ENCODE measurements around the gene IL2RA. TPM values are rescaled to one million over a fixed set of nuclear protein-coding genes. Genes with fewer than 3 reads are reported as not detected.

The IL2RA gene
- total and polyA plus RNA-seq, 4 experiments from 2014 or later: 15.1 to 29.9 (median 20.4) TPM

- H3K27ac Mint-ChIP-seq: peak overlapping the region; percentile 85 to 96 (median 93)
- DNase-seq: peak in 1 of 5 donors; percentile 22
Observed at GRCh38 chr10:6037422-6037821, 24.7 kb downstream of the IL2RA start.

GRCh38 chr10:6036861-6037321, 25.3 kb downstream of the IL2RA start:
- Mint-ChIP-seq H3K4me3 (peak overlapping the region; percentile 15 to 75 (median 66)), H3K4me1 (peaks cover 39 to 83% (median 67%) of the 10 kb centered on the region in 4 donors), H3K9me3 (peaks cover 0 to 2% (median 0%) of the 10 kb centered on the region in 8 donors), H3K27me3 (no peaks in the 10 kb centered on the region), H3K36me3 (peaks cover 8 to 13% of the 10 kb centered on the region in 2 donors), H3K27ac (peak overlapping the region; percentile 85 to 96 (median 93))
- DNase-seq: peak in 4 of 5 donors; percentile 45 to 73 (median 50)
- ChIA-PET CTCF (ENCODE audit: partially characterized antibody) (interaction anchor here (1.3 to 5.3 kb wide), 6 partner anchors 14 to 50 kb away, joined by 3 to 54 read pairs (median 20); no protein-coding TSS in a partner anchor), POLR2A (ENCODE audit: partially characterized antibody) (interaction anchor here (0.8 to 7.4 kb wide), 11 partner anchors 10 to 102 kb away, joined by 3 to 169 read pairs (median 11); no protein-coding TSS in a partner anchor)
- Histone ChIP-seq H3K9me3 (ENCODE audit: control insufficient read depth in 1 of 2, low read length in 2 of 2) (no peaks in the 10 kb centered on the region), H3K4me3 (ENCODE audit: low read length in 2 of 2) (no peak overlapping the region), H3K4me1 (ENCODE audit: insufficient read depth, low read length) (peaks cover 82% of the 10 kb centered on the region), H3K27ac (ENCODE audit: low read depth, low read length) (peak overlapping the region; percentile 65), H3K27me3 (ENCODE audit: insufficient read depth, low read length) (no peaks in the 10 kb centered on the region), H3K36me3 (ENCODE audit: insufficient read depth, low read length) (no peaks in the 10 kb centered on the region)
- intact Hi-C loops (cut with micrococcal nuclease): no loop called here

More at GRCh38 chr10:6037422-6037821, 24.7 kb downstream of the IL2RA start:
- intact Hi-C loops (cut with micrococcal nuclease): no loop called here
- CTCF ChIA-PET (ENCODE audit: partially characterized antibody): interaction anchor here (1.0 to 5.3 kb wide), 8 partner anchors 10 to 372 kb away, joined by 3 to 54 read pairs (median 8); no protein-coding TSS in a partner anchor
- no peaks in the 10 kb centered on the region for H3K27me3 ChIP-seq (ENCODE audit: insufficient read depth, low read length)
- peak overlapping the region; percentile 15 to 75 (median 66) for H3K4me3 Mint-ChIP-seq
- POLR2A ChIA-PET (ENCODE audit: partially characterized antibody): interaction anchor here (0.7 to 7.4 kb wide), 15 partner anchors 11 to 544 kb away, joined by 3 to 169 read pairs (median 5); partner anchors contain the start of gene IL2RA
- peak overlapping the region; percentile 65 for H3K27ac ChIP-seq (ENCODE audit: low read depth, low read length)
- H3K4me3 ChIP-seq (ENCODE audit: low read length in 2 of 2): peak overlapping the region; percentile 25 to 27
- no peaks in the 10 kb centered on the region for H3K9me3 ChIP-seq (ENCODE audit: control insufficient read depth in 1 of 2, low read length in 2 of 2)
- peaks cover 82% of the 10 kb centered on the region for H3K4me1 ChIP-seq (ENCODE audit: insufficient read depth, low read length)
- peaks cover 39 to 88% (median 64%) of the 10 kb centered on the region in 4 donors for H3K4me1 Mint-ChIP-seq
- H3K36me3 ChIP-seq (ENCODE audit: insufficient read depth, low read length): no peaks in the 10 kb centered on the region
- H3K9me3 Mint-ChIP-seq: peaks cover 0 to 2% (median 0%) of the 10 kb centered on the region in 8 donors
- no peaks in the 10 kb centered on the region for H3K27me3 Mint-ChIP-seq
- peaks cover 8 to 14% of the 10 kb centered on the region in 2 donors for H3K36me3 Mint-ChIP-seq

GRCh38 chr10:6035931-6036575, 26.1 kb downstream of the IL2RA start:
- no peaks in the 10 kb centered on the region for H3K27me3 Mint-ChIP-seq
- H3K4me3 Mint-ChIP-seq: peak overlapping the region in 2 of 8 donors; percentile 41 to 44
- Histone ChIP-seq H3K27me3 (ENCODE audit: insufficient read depth, low read length) (no peaks in the 10 kb centered on the region), H3K36me3 (ENCODE audit: insufficient read depth, low read length) (no peaks in the 10 kb centered on the region), H3K4me1 (ENCODE audit: insufficient read depth, low read length) (peaks cover 76% of the 10 kb centered on the region), H3K27ac (ENCODE audit: low read depth, low read length) (no peak overlapping the region), H3K9me3 (ENCODE audit: control insufficient read depth in 1 of 2, low read length in 2 of 2) (no peaks in the 10 kb centered on the region), H3K4me3 (ENCODE audit: low read length in 2 of 2) (no peak overlapping the region)
- peaks cover 0 to 2% (median 0%) of the 10 kb centered on the region in 8 donors for H3K9me3 Mint-ChIP-seq
- DNase-seq: no peak
- peak overlapping the region; percentile 64 to 96 (median 93) for H3K27ac Mint-ChIP-seq
- CTCF ChIA-PET (ENCODE audit: partially characterized antibody): interaction anchor here (3.1 to 5.3 kb wide), 3 partner anchors 15 to 51 kb away, joined by 33 to 54 read pairs (median 49); no protein-coding TSS in a partner anchor
- H3K4me1 Mint-ChIP-seq: peaks cover 38 to 83% (median 65%) of the 10 kb centered on the region in 4 donors
- intact Hi-C loops (cut with micrococcal nuclease): no loop called here
- POLR2A ChIA-PET (ENCODE audit: partially characterized antibody): interaction anchor here (1.8 to 7.4 kb wide), 4 partner anchors 9 to 25 kb away, joined by 4 to 169 read pairs (median 20); no protein-coding TSS in a partner anchor
- H3K36me3 Mint-ChIP-seq: peaks cover 8 to 13% of the 10 kb centered on the region in 2 donors

- intact Hi-C loops (cut with micrococcal nuclease): no loop called here
- DNase-seq: no peak
- H3K4me1 Mint-ChIP-seq: peaks cover 38 to 87% (median 66%) of the 10 kb centered on the region in 4 donors
- H3K36me3 Mint-ChIP-seq: peaks cover 8 to 13% of the 10 kb centered on the region in 2 donors
- H3K27me3 Mint-ChIP-seq: no peaks in the 10 kb centered on the region
- no peaks in the 10 kb centered on the region for H3K36me3 ChIP-seq (ENCODE audit: insufficient read depth, low read length)
- POLR2A ChIA-PET (ENCODE audit: partially characterized antibody): interaction anchor here (0.9 to 7.4 kb wide), 2 partner anchors 15 to 20 kb away, joined by 3 to 169 read pairs; no protein-coding TSS in a partner anchor
- no peak overlapping the region for H3K4me3 Mint-ChIP-seq
- H3K4me3 ChIP-seq (ENCODE audit: low read length in 2 of 2): no peak overlapping the region
- H3K27me3 ChIP-seq (ENCODE audit: insufficient read depth, low read length): no peaks in the 10 kb centered on the region
- CTCF ChIA-PET (ENCODE audit: partially characterized antibody): interaction anchor here (1.7 to 5.3 kb wide), 3 partner anchors 16 to 52 kb away, joined by 4 to 54 read pairs (median 49); no protein-coding TSS in a partner anchor
- H3K27ac ChIP-seq (ENCODE audit: low read depth, low read length): no peak overlapping the region
- H3K9me3 ChIP-seq (ENCODE audit: control insufficient read depth in 1 of 2, low read length in 2 of 2): no peaks in the 10 kb centered on the region
- H3K4me1 ChIP-seq (ENCODE audit: insufficient read depth, low read length): peaks cover 74% of the 10 kb centered on the region
- H3K9me3 Mint-ChIP-seq: peaks cover 0 to 9% (median 4%) of the 10 kb centered on the region in 8 donors
- peak overlapping the region; percentile 36 to 96 (median 73) for H3K27ac Mint-ChIP-seq
Observed at GRCh38 chr10:6035101-6035834, 26.9 kb downstream of the IL2RA start.

- Mint-ChIP-seq H3K4me3 (no peak overlapping the region), H3K9me3 (peaks cover 0 to 12% (median 6%) of the 10 kb centered on the region in 8 donors), H3K4me1 (peaks cover 33 to 82% (median 62%) of the 10 kb centered on the region in 4 donors), H3K27ac (peak overlapping the region in 6 of 7 donors; percentile 10 to 82 (median 52)), H3K36me3 (peaks cover 5 to 13% of the 10 kb centered on the region in 2 donors), H3K27me3 (no peaks in the 10 kb centered on the region)
- no peak for DNase-seq
- no peaks in the 10 kb centered on the region for H3K9me3 ChIP-seq (ENCODE audit: control insufficient read depth in 1 of 2, low read length in 2 of 2)
- POLR2A ChIA-PET (ENCODE audit: partially characterized antibody): interaction anchor here (0.5 to 7.4 kb wide), 4 partner anchors 16 to 545 kb away, joined by 3 to 169 read pairs (median 3); no protein-coding TSS in a partner anchor
- CTCF ChIA-PET (ENCODE audit: partially characterized antibody): interaction anchor here (1.6 to 2.0 kb wide), 4 partner anchors 16 to 52 kb away, joined by 4 to 16 read pairs (median 8); no protein-coding TSS in a partner anchor
- H3K4me3 ChIP-seq (ENCODE audit: low read length in 2 of 2): no peak overlapping the region
- H3K27ac ChIP-seq (ENCODE audit: low read depth, low read length): no peak overlapping the region
- peaks cover 65% of the 10 kb centered on the region for H3K4me1 ChIP-seq (ENCODE audit: insufficient read depth, low read length)
- H3K36me3 ChIP-seq (ENCODE audit: insufficient read depth, low read length): no peaks in the 10 kb centered on the region
- intact Hi-C loops (cut with micrococcal nuclease): no loop called here
- H3K27me3 ChIP-seq (ENCODE audit: insufficient read depth, low read length): no peaks in the 10 kb centered on the region
Observed at GRCh38 chr10:6034371-6034770, 27.8 kb downstream of the IL2RA start.

GRCh38 chr10:6033954-6034353, 28.2 kb downstream of the IL2RA start:
- Mint-ChIP-seq H3K36me3 (peaks cover 3 to 13% of the 10 kb centered on the region in 2 donors), H3K4me3 (no peak overlapping the region), H3K4me1 (peaks cover 28 to 78% (median 57%) of the 10 kb centered on the region in 4 donors), H3K27me3 (no peaks in the 10 kb centered on the region), H3K27ac (peak overlapping the region in 5 of 7 donors; percentile 37 to 82 (median 60)), H3K9me3 (peaks cover 0 to 12% (median 6%) of the 10 kb centered on the region in 8 donors)
- Histone ChIP-seq H3K4me3 (ENCODE audit: low read length in 2 of 2) (no peak overlapping the region), H3K9me3 (ENCODE audit: control insufficient read depth in 1 of 2, low read length in 2 of 2) (no peaks in the 10 kb centered on the region), H3K4me1 (ENCODE audit: insufficient read depth, low read length) (peaks cover 61% of the 10 kb centered on the region), H3K27me3 (ENCODE audit: insufficient read depth, low read length) (no peaks in the 10 kb centered on the region), H3K36me3 (ENCODE audit: insufficient read depth, low read length) (no peaks in the 10 kb centered on the region), H3K27ac (ENCODE audit: low read depth, low read length) (no peak overlapping the region)
- CTCF ChIA-PET (ENCODE audit: partially characterized antibody): interaction anchor here (1.6 to 2.0 kb wide), 4 partner anchors 16 to 53 kb away, joined by 4 to 16 read pairs (median 8); no protein-coding TSS in a partner anchor
- POLR2A ChIA-PET (ENCODE audit: partially characterized antibody): interaction anchor here (0.5 to 7.4 kb wide), 5 partner anchors 10 to 545 kb away, joined by 3 to 169 read pairs (median 3); no protein-coding TSS in a partner anchor
- intact Hi-C loops (cut with micrococcal nuclease): no loop called here
- no peak for DNase-seq

Measured in CD4-positive, alpha-beta memory T cell (primary cell).